ENCODE measurements around the gene CCDC13.

GRCh38 chr3:42807929-42808328 is 34.9 kb upstream of the CCDC13 start:
- TF ChIP-seq CTCF (IDR thresholded peaks at IDR 0.05; ENCODE audit: insufficient read depth, low read length) = no peak
- TF ChIP-seq POLR2AphosphoS5 (IDR thresholded peaks at IDR 0.05; ENCODE audit: low read depth) = no peak
- TF ChIP-seq GABPA (IDR thresholded peaks at IDR 0.05; ENCODE audit: low read depth) = no peak
- TF ChIP-seq, protein P1, sequence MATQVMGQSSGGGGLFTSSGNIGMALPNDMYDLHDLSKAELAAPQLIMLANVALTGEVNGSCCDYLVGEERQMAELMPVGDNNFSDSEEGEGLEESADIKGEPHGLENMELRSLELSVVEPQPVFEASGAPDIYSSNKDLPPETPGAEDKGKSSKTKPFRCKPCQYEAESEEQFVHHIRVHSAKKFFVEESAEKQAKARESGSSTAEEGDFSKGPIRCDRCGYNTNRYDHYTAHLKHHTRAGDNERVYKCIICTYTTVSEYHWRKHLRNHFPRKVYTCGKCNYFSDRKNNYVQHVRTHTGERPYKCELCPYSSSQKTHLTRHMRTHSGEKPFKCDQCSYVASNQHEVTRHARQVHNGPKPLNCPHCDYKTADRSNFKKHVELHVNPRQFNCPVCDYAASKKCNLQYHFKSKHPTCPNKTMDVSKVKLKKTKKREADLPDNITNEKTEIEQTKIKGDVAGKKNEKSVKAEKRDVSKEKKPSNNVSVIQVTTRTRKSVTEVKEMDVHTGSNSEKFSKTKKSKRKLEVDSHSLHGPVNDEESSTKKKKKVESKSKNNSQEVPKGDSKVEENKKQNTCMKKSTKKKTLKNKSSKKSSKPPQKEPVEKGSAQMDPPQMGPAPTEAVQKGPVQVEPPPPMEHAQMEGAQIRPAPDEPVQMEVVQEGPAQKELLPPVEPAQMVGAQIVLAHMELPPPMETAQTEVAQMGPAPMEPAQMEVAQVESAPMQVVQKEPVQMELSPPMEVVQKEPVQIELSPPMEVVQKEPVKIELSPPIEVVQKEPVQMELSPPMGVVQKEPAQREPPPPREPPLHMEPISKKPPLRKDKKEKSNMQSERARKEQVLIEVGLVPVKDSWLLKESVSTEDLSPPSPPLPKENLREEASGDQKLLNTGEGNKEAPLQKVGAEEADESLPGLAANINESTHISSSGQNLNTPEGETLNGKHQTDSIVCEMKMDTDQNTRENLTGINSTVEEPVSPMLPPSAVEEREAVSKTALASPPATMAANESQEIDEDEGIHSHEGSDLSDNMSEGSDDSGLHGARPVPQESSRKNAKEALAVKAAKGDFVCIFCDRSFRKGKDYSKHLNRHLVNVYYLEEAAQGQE (IDR thresholded peaks at IDR 0.05; ENCODE audit: insufficient replicate concordance, low read depth) = no peak
- no peak for TF ChIP-seq SPI1 (IDR thresholded peaks at IDR 0.05; ENCODE audit: borderline replicate concordance, low read depth)
